GM21390 (cell line): ENCODE data around the gene GPR141.

Experiments used
- ATAC-seq: cut with Tn5 transposase; IDR thresholded peaks from one replicate; pipeline ENCODE4 v1.9.1; 2021; ENCODE audit not compliant: unreplicated experiment

The GPR141 gene, protein sequence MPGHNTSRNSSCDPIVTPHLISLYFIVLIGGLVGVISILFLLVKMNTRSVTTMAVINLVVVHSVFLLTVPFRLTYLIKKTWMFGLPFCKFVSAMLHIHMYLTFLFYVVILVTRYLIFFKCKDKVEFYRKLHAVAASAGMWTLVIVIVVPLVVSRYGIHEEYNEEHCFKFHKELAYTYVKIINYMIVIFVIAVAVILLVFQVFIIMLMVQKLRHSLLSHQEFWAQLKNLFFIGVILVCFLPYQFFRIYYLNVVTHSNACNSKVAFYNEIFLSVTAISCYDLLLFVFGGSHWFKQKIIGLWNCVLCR

GRCh38 chr7:37683246-37684120, at the start of gene GPR141:
Gene GPR141 (plus strand): TSS chr7:37683766. CDS start chr7:37740394, 56,628 bp downstream.
- ATAC-seq = peak; percentile 91

DNA sequence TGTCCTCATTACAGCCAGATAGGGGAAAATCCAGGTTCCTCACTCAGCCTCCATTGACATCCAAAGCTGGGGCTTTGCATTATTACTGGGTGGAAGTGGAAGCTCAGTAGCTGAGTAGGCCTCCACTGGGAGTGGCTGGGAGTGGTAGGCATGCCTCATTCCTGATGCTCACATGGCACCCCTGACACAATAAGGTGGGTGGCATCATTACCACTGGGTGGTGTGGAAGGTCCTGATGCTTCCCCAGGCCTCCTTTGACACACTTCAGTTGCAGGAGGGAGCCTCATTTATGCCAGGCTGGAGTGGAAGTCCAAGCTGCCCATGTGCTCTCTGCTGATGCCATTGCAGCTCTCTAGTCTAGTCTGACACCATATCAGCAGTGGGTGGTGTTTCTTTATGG, 48.2 kb upstream of the GPR141 start:
- no peak for ATAC-seq

DNA sequence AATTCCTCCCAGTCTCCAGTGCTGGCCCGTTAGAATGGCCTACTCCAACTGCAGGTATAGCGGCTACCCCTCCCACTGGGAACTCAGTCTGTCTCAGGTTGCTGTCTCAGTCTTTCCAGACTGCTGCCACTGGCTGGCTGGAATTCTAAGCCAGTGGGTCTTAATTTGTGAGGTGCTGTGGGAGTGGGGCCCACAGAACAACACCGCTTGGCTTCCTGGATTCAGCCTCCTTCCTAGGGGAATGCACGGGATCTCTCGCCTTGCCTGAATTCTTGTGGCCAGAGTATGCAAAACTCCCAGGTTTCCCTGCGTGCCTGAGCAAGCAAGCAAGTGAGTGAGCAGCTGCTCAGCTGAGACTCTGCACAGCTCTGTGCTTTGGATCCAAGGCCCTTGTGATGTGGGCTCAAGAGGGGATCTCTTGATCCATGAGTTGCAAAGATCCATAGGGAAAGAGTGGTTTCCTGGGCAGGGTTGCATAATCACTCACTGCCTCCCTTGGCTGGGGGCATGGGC, 41.5 kb upstream of the GPR141 start:
- ATAC-seq = no peak

GRCh38 chr7:37643876-37644275, 39.7 kb upstream of the GPR141 start:
- no peak for ATAC-seq

GRCh38 chr7:37645282-37646050, 38.1 kb upstream of the GPR141 start:
- peak; percentile 71 for ATAC-seq

DNA sequence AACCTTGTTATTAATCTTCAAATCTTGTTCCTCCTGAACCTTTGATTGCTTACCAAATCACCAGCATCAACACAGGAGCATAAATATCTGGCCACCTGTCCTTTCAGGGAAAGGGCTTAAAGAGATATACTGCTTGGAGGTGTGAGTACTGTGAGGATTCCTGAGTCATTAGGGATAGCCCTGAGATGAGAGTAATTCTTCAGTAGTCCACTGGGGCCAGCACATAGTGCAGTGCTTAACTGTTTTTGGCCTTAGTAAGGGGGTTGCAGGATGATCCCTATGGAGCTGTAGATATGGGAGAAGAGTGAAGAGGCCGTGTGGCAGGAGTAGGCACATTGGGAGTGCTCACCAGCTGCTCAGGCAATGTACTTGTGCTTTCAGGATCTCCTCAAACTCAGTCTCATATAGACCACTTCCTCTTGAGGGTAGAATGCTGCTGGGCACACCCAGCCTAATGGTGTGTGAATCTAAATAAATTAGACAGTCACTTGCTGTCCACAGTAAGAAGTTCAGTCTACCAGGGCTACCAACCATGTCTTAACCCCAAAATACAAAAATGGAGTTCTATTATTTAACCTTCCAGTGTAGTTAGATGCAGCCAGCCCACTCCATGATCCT, 26.5 kb upstream of the GPR141 start:
- peak; percentile 96 for ATAC-seq

- ATAC-seq = no peak
These were observed 25.8 kb upstream of the GPR141 start for GRCh38 chr7:37657816-37658215.

- ATAC-seq = no peak
These were observed 23.5 kb upstream of the GPR141 start for GRCh38 chr7:37659971-37660565.

- no peak for ATAC-seq
These were observed 23.0 kb upstream of the GPR141 start for GRCh38 chr7:37660614-37661013.

- no peak for ATAC-seq
These were observed 19.9 kb upstream of the GPR141 start for GRCh38 chr7:37663693-37664092.

GRCh38 chr7:37665352-37666022, 18.1 kb upstream of the GPR141 start:
- no peak for ATAC-seq

DNA sequence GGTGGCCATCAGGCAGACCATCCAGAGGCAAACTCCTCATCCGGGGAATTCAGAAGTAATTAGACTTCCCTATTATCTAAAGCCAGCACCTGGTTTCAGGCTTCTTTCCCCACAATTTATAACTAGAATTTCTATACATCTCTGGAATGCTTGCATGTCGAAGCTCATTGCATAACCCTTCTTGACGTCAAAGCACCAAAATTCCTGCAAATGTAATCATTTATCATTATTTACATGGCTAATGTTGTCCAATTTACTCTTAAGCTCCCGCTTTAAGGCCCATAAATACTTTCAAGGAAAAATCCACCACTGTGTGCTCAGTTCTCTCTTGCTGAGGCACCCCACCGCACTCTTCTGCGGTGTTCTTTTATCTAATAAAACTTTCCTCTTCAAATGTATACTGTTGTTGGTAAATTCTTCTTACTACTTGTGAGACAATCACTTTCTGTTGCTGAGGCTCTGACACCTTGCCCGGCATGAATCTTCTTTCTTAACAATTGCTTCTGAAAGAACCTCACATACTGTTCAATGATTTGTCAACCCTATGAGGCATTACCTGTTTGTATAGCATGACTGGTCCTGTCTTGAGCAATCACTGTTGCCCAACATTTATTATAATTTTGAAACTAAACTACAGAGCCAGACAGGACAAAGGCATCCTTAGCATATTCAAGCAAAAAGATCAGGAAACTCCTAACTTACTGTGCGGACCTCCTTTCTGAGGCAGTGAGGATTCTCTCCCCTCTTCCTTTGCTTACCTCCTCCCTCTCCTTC, 17.4 kb upstream of the GPR141 start:
- ATAC-seq = no peak

DNA sequence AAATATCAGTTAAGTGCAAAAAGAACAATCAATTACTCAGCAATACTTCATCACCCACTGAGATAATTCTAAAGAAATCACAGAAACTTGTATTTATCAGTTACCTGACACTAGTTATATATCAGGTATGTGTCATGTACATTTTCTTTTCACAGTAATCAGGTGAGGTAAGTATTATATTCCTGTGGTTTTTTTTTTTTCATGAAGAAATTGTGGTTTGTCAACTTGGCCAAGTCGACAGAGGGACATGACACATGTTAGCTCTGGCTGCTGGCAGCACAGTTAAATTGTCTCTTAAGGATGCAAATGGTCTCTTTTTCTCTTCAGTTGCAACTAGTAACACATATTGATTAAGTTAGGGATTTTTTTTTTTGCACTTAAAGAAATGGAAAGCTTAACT, 13.7 kb upstream of the GPR141 start:
- ATAC-seq = no peak

GRCh38 chr7:37670436-37670835, 13.1 kb upstream of the GPR141 start:
- ATAC-seq = no peak

GRCh38 chr7:37671876-37672275, 11.7 kb upstream of the GPR141 start:
- ATAC-seq = no peak

GRCh38 chr7:37672926-37673325, 10.6 kb upstream of the GPR141 start:
- ATAC-seq = no peak

DNA sequence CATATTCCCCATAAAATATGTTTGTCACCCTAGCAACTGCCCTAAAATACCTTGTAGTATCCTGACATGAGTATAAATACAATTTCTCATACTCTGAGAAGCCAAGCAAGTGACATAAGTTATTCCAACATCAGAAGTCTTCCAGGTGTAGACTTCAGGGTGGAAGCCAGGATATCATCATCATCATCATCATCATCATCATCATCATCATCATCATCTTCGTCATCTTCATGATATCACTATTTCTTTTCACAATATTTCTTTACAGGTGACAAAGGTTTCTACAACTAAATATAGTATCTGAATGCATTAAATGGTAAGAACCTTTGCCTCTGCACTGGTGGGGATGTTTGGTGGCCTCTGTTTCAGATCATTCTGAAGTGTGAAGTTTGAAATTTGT, 10.0 kb upstream of the GPR141 start:
- no peak for ATAC-seq

DNA sequence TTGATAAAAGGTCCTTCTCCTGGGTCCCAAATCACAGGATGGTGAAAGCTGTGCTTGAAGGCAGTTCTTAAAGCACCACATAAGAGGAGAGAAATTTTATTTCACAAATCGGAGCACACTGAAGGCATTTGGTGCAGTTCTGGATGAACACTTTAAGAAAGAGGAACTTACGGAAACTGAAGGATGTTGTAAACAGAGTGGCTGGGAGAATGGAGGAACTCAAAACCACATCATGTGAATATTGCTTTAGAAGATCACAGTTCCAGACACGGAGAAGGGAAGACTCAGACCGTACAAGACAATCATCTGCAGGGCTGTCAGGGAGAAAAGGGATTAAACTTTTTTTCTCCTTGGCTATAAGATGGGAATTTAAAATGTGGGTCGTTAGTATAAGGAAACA, 9.0 kb upstream of the GPR141 start:
- ATAC-seq = no peak

- no peak for ATAC-seq
These were observed 7.8 kb upstream of the GPR141 start for GRCh38 chr7:37675749-37676148.
